Mesendoderm (in vitro differentiated cells): ENCODE results near the gene RILPL2.

Experiments
- DNase-seq: peaks from one replicate; pipeline ENCODE4 v3.0.0; 2013
- H2AK5ac ChIP-seq: 2 replicates; pipeline ENCODE4 v1.6.1; 2013; ENCODE audit warnings: low read length, inconsistent platforms
- H2BK120ac ChIP-seq: 2 replicates; pipeline ENCODE4 v1.6.1; 2013; ENCODE audit warnings: low read depth, mild to moderate bottlenecking, low read length, moderate library complexity, mixed read lengths
- H2BK15ac ChIP-seq: replicated peaks from 2 replicates; pipeline ENCODE4 v1.6.1; 2013; ENCODE audit warnings: low read depth, mild to moderate bottlenecking, moderate library complexity
- H2BK5ac ChIP-seq: 2 replicates; pipeline ENCODE4 v1.6.1; 2013; ENCODE audit warnings: low read length, inconsistent platforms
- H3K18ac ChIP-seq: 2 replicates; pipeline ENCODE4 v1.6.1; 2013; ENCODE audit warnings: mild to moderate bottlenecking, low read length, mixed read lengths
- H3K23ac ChIP-seq: one replicate; pipeline ENCODE4 v1.6.1; 2013; ENCODE audit warnings: low read length
- H3K27ac ChIP-seq: 2 replicates; pipeline ENCODE4 v1.5.1; 2013; ENCODE audit warnings: low read depth, mild to moderate bottlenecking, inconsistent platforms, low read length, moderate library complexity
- H3K27me3 ChIP-seq: 2 replicates; pipeline ENCODE4 v1.6.1; 2013; ENCODE audit warnings: low read length, control low read depth, mild to moderate bottlenecking, inconsistent platforms; ENCODE audit not compliant: insufficient read depth, poor library complexity
- H3K36me3 ChIP-seq: 2 replicates; pipeline ENCODE4 v1.6.1; 2013; ENCODE audit warnings: low read length, inconsistent platforms; ENCODE audit not compliant: control insufficient read depth, insufficient read depth
- H3K4ac ChIP-seq: one replicate; pipeline ENCODE4 v1.6.1; 2013; ENCODE audit warnings: low read depth, mild to moderate bottlenecking, low read length, moderate library complexity
- H3K4me1 ChIP-seq: 2 replicates; pipeline ENCODE4 v1.6.1; 2013; ENCODE audit warnings: low read depth, low read length, inconsistent platforms; ENCODE audit not compliant: control insufficient read depth
- H3K4me2 ChIP-seq: 2 replicates; pipeline ENCODE4 v1.6.1; 2013; ENCODE audit warnings: low read length
- H3K4me3 ChIP-seq: 2 replicates; pipeline ENCODE4 v1.5.1; 2013; ENCODE audit warnings: mild to moderate bottlenecking, low read length
- H3K56ac ChIP-seq: one replicate; pipeline ENCODE4 v1.6.1; 2013; ENCODE audit warnings: low read length
- H3K79me1 ChIP-seq: 2 replicates; pipeline ENCODE4 v1.6.1; 2013; ENCODE audit warnings: low read length, inconsistent platforms
- H3K79me2 ChIP-seq: 2 replicates; pipeline ENCODE4 v1.6.1; 2013; ENCODE audit warnings: mild to moderate bottlenecking, low read length; ENCODE audit not compliant: control insufficient read depth, insufficient read depth
- H3K9ac ChIP-seq: 2 replicates; pipeline ENCODE4 v1.6.1; 2013; ENCODE audit warnings: low read length, inconsistent platforms
- H4K5ac ChIP-seq: one replicate; pipeline ENCODE4 v1.6.1; 2013; ENCODE audit warnings: low read length
- H4K8ac ChIP-seq: one replicate; pipeline ENCODE4 v1.6.1; 2013; ENCODE audit warnings: low read depth, mild to moderate bottlenecking, control low read depth, low read length, moderate library complexity
- WGBS: extraction: QIAGEN DNeasy Blood & Tissue Kit; methylation state at CpG from one replicate; pipeline ENCODE4 v1.1.7; 2013; ENCODE audit warnings: low lambda C conversion rate, missing lambda C conversion rate; ENCODE audit not compliant: insufficient coverage; ENCODE audit errors: extremely low coverage; 5-methylcytosine and 5-hydroxymethylcytosine counted together

RILPL2 gene

DNA sequence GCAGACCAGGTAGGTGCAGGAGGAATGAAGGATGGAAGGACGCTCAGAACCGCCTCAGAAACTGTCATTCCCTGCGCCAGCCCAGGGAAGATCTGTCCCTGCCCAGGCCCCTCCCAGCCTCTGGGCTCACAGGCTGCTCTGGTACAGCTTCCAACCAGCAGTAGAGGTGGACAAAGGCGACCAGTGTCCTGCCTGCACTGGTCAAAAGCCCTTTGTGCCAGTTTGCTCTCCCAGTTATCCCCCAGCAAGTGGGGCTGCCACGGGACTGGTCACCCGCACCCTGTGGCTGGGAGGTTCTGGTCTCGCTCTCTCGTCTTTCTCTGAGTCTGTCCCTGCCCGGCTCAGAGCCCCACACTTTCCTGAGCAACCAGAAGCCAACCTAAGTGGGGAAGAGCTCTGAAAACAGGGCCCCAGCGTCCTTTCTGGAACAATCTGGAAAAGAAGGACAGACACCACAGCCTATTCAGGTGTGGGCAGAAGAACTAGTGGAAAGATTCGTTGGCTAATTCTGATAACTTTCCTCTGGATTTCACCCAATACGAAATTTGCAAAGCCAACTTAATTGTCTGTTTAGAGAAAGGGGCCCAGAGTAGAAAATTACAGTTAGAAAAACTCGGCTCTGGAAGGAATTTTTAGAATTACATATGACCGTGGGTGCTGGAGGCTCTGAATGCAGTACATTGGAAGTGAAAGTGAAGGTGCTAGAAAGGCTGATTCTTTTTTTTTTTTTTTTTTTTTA, 43.1 kb upstream of the RILPL2 start:
- Histone ChIP-seq H2BK5ac (no peak overlapping the region), H3K4ac (no peak overlapping the region), H3K79me1 (no peaks in the 10 kb centered on the region), H2AK5ac (no peak overlapping the region), H3K27ac (no peak overlapping the region), H3K4me2 (no peak overlapping the region), H3K4me1 (no peaks in the 10 kb centered on the region), H3K56ac (no peak overlapping the region), H3K36me3 (no peaks in the 10 kb centered on the region), H3K27me3 (no peaks in the 10 kb centered on the region), H3K9ac (no peak overlapping the region), H3K4me3 (no peak overlapping the region), H2BK15ac (no peak overlapping the region), H3K79me2 (no peaks in the 10 kb centered on the region), H4K8ac (no peak overlapping the region), H3K23ac (no peak overlapping the region), H2BK120ac (no peak overlapping the region), H3K18ac (no peak overlapping the region), H4K5ac (no peak overlapping the region)
- DNase-seq: no peak
- WGBS: no CpG with 5 or more reads among the region's 14 CpGs

GRCh38 chr12:123478762-123479161, 42.3 kb upstream of the RILPL2 start:
- Histone ChIP-seq H4K5ac (no peak overlapping the region), H3K79me2 (no peaks in the 10 kb centered on the region), H3K56ac (no peak overlapping the region), H4K8ac (no peak overlapping the region), H2BK120ac (no peak overlapping the region), H2BK15ac (no peak overlapping the region), H3K9ac (no peak overlapping the region), H3K4me3 (no peak overlapping the region), H3K27ac (no peak overlapping the region), H3K4me2 (no peak overlapping the region), H3K4me1 (no peaks in the 10 kb centered on the region), H2BK5ac (no peak overlapping the region), H3K4ac (no peak overlapping the region), H3K36me3 (no peaks in the 10 kb centered on the region), H3K79me1 (no peaks in the 10 kb centered on the region), H2AK5ac (no peak overlapping the region), H3K18ac (no peak overlapping the region), H3K23ac (no peak overlapping the region), H3K27me3 (no peaks in the 10 kb centered on the region)
- no CpG with 5 or more reads among the region's 10 CpGs for WGBS
- no peak for DNase-seq

GRCh38 chr12:123478069-123478468, 41.6 kb upstream of the RILPL2 start:
- no peak overlapping the region for H3K56ac ChIP-seq
- DNase-seq: no peak
- no peak overlapping the region for H4K8ac ChIP-seq
- no peaks in the 10 kb centered on the region for H3K79me1 ChIP-seq
- H2BK5ac ChIP-seq: no peak overlapping the region
- H3K4me3 ChIP-seq: no peak overlapping the region
- H3K23ac ChIP-seq: no peak overlapping the region
- H3K9ac ChIP-seq: no peak overlapping the region
- H3K18ac ChIP-seq: no peak overlapping the region
- H4K5ac ChIP-seq: no peak overlapping the region
- WGBS: no CpG with 5 or more reads among the region's 11 CpGs
- no peaks in the 10 kb centered on the region for H3K27me3 ChIP-seq
- no peak overlapping the region for H3K4ac ChIP-seq
- no peaks in the 10 kb centered on the region for H3K36me3 ChIP-seq
- H2BK15ac ChIP-seq: no peak overlapping the region
- no peak overlapping the region for H2BK120ac ChIP-seq
- no peak overlapping the region for H3K4me2 ChIP-seq
- no peak overlapping the region for H3K27ac ChIP-seq
- no peak overlapping the region for H2AK5ac ChIP-seq
- no peaks in the 10 kb centered on the region for H3K79me2 ChIP-seq
- no peaks in the 10 kb centered on the region for H3K4me1 ChIP-seq

DNA sequence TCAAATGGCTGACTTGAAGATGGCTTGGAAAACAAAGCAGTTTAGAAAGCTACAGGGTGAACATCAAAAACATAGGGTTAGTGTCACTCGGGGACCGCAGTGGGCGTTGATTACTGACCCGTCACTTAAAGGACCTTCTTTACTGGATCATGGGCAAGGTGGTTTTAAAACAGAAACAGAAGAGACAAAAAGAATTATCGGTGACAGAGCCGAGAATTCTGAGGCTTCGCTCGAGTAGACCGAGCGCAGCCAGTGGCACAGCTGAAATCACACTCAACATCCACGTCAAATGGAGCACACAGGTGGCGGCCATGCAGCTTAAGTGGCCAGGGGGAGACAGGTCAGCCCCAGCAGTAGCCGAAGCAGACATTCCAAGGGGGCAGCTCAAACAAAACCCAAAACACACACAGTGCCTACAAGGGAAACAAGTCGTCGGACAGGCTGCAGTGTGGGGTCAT, 38.8 kb upstream of the RILPL2 start:
- no peak overlapping the region for H2BK5ac ChIP-seq
- no peak overlapping the region for H3K23ac ChIP-seq
- H3K18ac ChIP-seq: no peak overlapping the region
- H3K56ac ChIP-seq: no peak overlapping the region
- WGBS: no CpG with 5 or more reads among the region's 15 CpGs
- DNase-seq: no peak
- H2AK5ac ChIP-seq: no peak overlapping the region
- no peak overlapping the region for H3K27ac ChIP-seq
- H3K4me1 ChIP-seq: no peaks in the 10 kb centered on the region
- no peaks in the 10 kb centered on the region for H3K27me3 ChIP-seq
- peaks cover 2% of the 10 kb centered on the region for H3K36me3 ChIP-seq
- H2BK15ac ChIP-seq: no peak overlapping the region
- no peak overlapping the region for H3K9ac ChIP-seq
- no peak overlapping the region for H4K5ac ChIP-seq
- no peaks in the 10 kb centered on the region for H3K79me2 ChIP-seq
- no peak overlapping the region for H3K4me2 ChIP-seq
- H3K4me3 ChIP-seq: no peak overlapping the region
- H3K79me1 ChIP-seq: no peaks in the 10 kb centered on the region
- no peak overlapping the region for H3K4ac ChIP-seq
- no peak overlapping the region for H4K8ac ChIP-seq
- no peak overlapping the region for H2BK120ac ChIP-seq

GRCh38 chr12:123474485-123475245, 38.2 kb upstream of the RILPL2 start:
- Histone ChIP-seq H2AK5ac (no peak overlapping the region), H3K4me3 (no peak overlapping the region), H3K27ac (no peak overlapping the region), H2BK120ac (no peak overlapping the region), H3K9ac (no peak overlapping the region), H3K4me1 (no peaks in the 10 kb centered on the region), H3K79me2 (no peaks in the 10 kb centered on the region), H3K4ac (no peak overlapping the region), H3K27me3 (no peaks in the 10 kb centered on the region), H2BK5ac (no peak overlapping the region), H3K18ac (no peak overlapping the region), H3K56ac (no peak overlapping the region), H4K5ac (no peak overlapping the region), H4K8ac (no peak overlapping the region), H3K4me2 (no peak overlapping the region), H3K23ac (no peak overlapping the region), H3K36me3 (peaks cover 2% of the 10 kb centered on the region), H2BK15ac (no peak overlapping the region), H3K79me1 (no peaks in the 10 kb centered on the region)
- WGBS: no CpG with 5 or more reads among the region's 13 CpGs
- DNase-seq: no peak
